GM12878 (cell line): ENCODE measurements around the gene SYNPR. TPM values are rescaled to one million over a fixed set of nuclear protein-coding genes. Genes with fewer than 3 reads are reported as not detected.

Experiments
- ATAC-seq: fragments of 200-7000 bp; cut with Tn5 transposase; 3 replicates; pipeline ENCODE4 v1.9.1; 2020; ENCODE audit warnings: mild to moderate bottlenecking, moderate library complexity
- BruUV-seq: library from RNA; stranded (reverse); fragments of 400-500 nt; replicated peaks from 2 replicates; lab custom pipeline; 2021; lab: Mats Ljungman, UMichigan
- CTCF ChIA-PET: fragments of 300-600 bp; sonication (Branson Sonifier 250); formaldehyde crosslinking; extraction: SDS; loops from one replicate; lab custom pipeline; 2021; ENCODE audit warnings: inconsistent platforms; lab: Yijun Ruan, JAX
- POLR2A ChIA-PET: fragments of 350-600 bp; formaldehyde crosslinking; extraction: SDS; loops from one replicate; lab custom pipeline; 2021; ENCODE audit warnings: inconsistent platforms; lab: Charles Lee
- RAD21 ChIA-PET: fragments of 300-600 bp; sonication (Branson Sonifier 250); formaldehyde crosslinking; loops from one replicate; lab custom pipeline; 2023; ENCODE audit warnings: antibody characterized with exemption; ENCODE audit not compliant: unreplicated experiment; lab: Charles Lee
- SMC1A ChIA-PET: fragments of 300-600 bp; sonication (Branson Sonifier 250); formaldehyde crosslinking; loops from one replicate; lab custom pipeline; 2023; ENCODE audit not compliant: unreplicated experiment, uncharacterized antibody; lab: Charles Lee
- DNase-seq: peaks from one replicate; pipeline ENCODE4 v3.0.0-alpha.2; 2011; ENCODE audit warnings: low read depth, low spot score
- FAIRE-seq: peaks from 3 replicates; lab custom pipeline; 2011; peaks lifted over from hg19 to GRCh38; lab: Jason Lieb, UNC
- H2AFZ ChIP-seq: 2 replicates; pipeline ENCODE4 v1.6.0; 2011; ENCODE audit warnings: low read depth, low read length, control low read depth; ENCODE audit not compliant: control insufficient read depth
- H3K27ac ChIP-seq: 2 replicates; pipeline ENCODE4 v1.5.1; 2011; ENCODE audit warnings: control low read depth; ENCODE audit not compliant: control insufficient read depth, insufficient read depth
- H3K27me3 ChIP-seq, 2 experiments: replicated peaks in 1 of 2; 2 replicates each; pipeline versions ENCODE4 v1.6.0 to v1.6.1; 2011; ENCODE audit warnings: low read length in 1 of 2; ENCODE audit not compliant: control insufficient read depth in 2 of 2, insufficient read depth in 2 of 2
- H3K36me3 ChIP-seq, 2 experiments: 2 replicates each; pipeline ENCODE4 v1.5.1; 2011; ENCODE audit warnings: low read length in 1 of 2; ENCODE audit not compliant: control insufficient read depth in 2 of 2, insufficient read depth in 2 of 2
- H3K4me1 ChIP-seq: 2 replicates; pipeline ENCODE4 v1.6.1; 2011; ENCODE audit warnings: mild to moderate bottlenecking, low read length, moderate library complexity, mixed read lengths; ENCODE audit not compliant: control insufficient read depth, insufficient read depth
- H3K4me2 ChIP-seq: 2 replicates; pipeline ENCODE4 v1.6.0; 2011; ENCODE audit warnings: control low read depth; ENCODE audit not compliant: control insufficient read depth, insufficient read depth
- H3K4me3 ChIP-seq: fragments of 200-600 bp; sonication (generic); 2 replicates; pipeline ENCODE4 v1.5.1; 2016
- H3K79me2 ChIP-seq: 2 replicates; pipeline ENCODE4 v1.6.0; 2011; ENCODE audit warnings: low read length; ENCODE audit not compliant: control insufficient read depth, insufficient read depth
- H3K9ac ChIP-seq: 2 replicates; pipeline ENCODE4 v1.8.0; 2011; ENCODE audit warnings: low read length, control low read depth, mixed read lengths; ENCODE audit not compliant: control insufficient read depth, insufficient read depth
- H3K9me3 ChIP-seq: replicated peaks from 3 replicates; pipeline ENCODE4 v1.5.1; 2011; ENCODE audit warnings: mild to moderate bottlenecking, low read length; ENCODE audit not compliant: control insufficient read depth, insufficient read depth
- H4K20me1 ChIP-seq: 2 replicates; pipeline ENCODE4 v1.6.0; 2011; ENCODE audit not compliant: control insufficient read depth, insufficient read depth
- CEBPB ChIP-seq, 2 experiments: fragments of 150-350 bp in 1 of 2; IDR thresholded peaks; 2 replicates each; pipeline ENCODE4 v1.6.1; 2012 to 2014; ENCODE audit warnings: low read depth in 2 of 2, low read length in 2 of 2, borderline replicate concordance in 1 of 2, inconsistent platforms in 1 of 2
- NFYB ChIP-seq: IDR thresholded peaks from 2 replicates; pipeline ENCODE4 v1.6.1; 2011; ENCODE audit warnings: low read depth, mild to moderate bottlenecking, low read length, improper control_type of control experiment, moderate library complexity; ENCODE audit not compliant: insufficient read depth
- NKRF ChIP-seq: fragments of 450-650 bp; conservative IDR thresholded peaks from 2 replicates; pipeline ENCODE4 v1.6.1; 2017; ENCODE audit warnings: mild to moderate bottlenecking, moderate library complexity
- NR2C2 ChIP-seq: IDR thresholded peaks from 2 replicates; pipeline ENCODE4 v1.6.1; 2011; ENCODE audit warnings: borderline replicate concordance, low read depth; ENCODE audit not compliant: control insufficient read depth, insufficient read length
- NR2F1 ChIP-seq: fragments of 450-650 bp; conservative IDR thresholded peaks from 2 replicates; pipeline ENCODE4 v1.6.1; 2017; ENCODE audit warnings: mild to moderate bottlenecking
- PAX5 ChIP-seq: IDR thresholded peaks from 2 replicates; pipeline ENCODE4 v1.6.1; 2011; ENCODE audit warnings: low read depth, low read length, borderline replicate concordance
- RFX5 ChIP-seq: IDR thresholded peaks from 2 replicates; pipeline ENCODE4 v1.6.1; 2011; ENCODE audit warnings: low read depth, low read length, improper control_type of control experiment
- SPI1 ChIP-seq: IDR thresholded peaks from 2 replicates; pipeline ENCODE4 v1.6.1; 2011; ENCODE audit warnings: low read depth, mild to moderate bottlenecking, low read length, moderate library complexity, borderline replicate concordance; ENCODE audit not compliant: insufficient read depth
- TAF1 ChIP-seq: IDR thresholded peaks from 2 replicates; pipeline ENCODE4 v1.6.1; 2011; ENCODE audit warnings: mild to moderate bottlenecking, low read depth, low read length, borderline replicate concordance
- ZBED1 ChIP-seq: IDR thresholded peaks from 2 replicates; pipeline ENCODE4 v1.6.1; 2016; ENCODE audit warnings: borderline replicate concordance
- WGBS: methylation state at CpG from one replicate; pipeline ENCODE4 v1.1.6; 2016; ENCODE audit warnings: low lambda C conversion rate; ENCODE audit not compliant: insufficient replicate concordance, insufficient coverage; ENCODE audit errors: missing lambda C conversion rate; 5-methylcytosine and 5-hydroxymethylcytosine counted together
- in situ Hi-C: fragments of 300-500 bp; cut with MboI; formaldehyde crosslinking; loops from 9 replicates; pipeline ENCODE4 v1.14.3; 2018; ENCODE audit warnings: mixed read lengths
- intact Hi-C: fragments of 100-400 bp; cut with micrococcal nuclease; formaldehyde crosslinking; loops from one replicate; pipeline ENCODE4 v1.14.2; 2022; ENCODE audit not compliant: unreplicated experiment
- polyA plus RNA-seq, 11 experiments: library from polyadenylated mRNA; depleted of rRNA in 4 of 11; unstranded in 6 of 11; stranded (reverse) in 5 of 11; fragments of >200 nt; fragmentation: Nextera tagmentation in 4 of 11; fragmentation: Illumina TruSeq in 1 of 11; extraction: Ambion mirVana in 4 of 11; extraction: Trizol in 1 of 11; gene quantifications; 1 replicate in 1 of 11; 2 replicates in 10 of 11; pipeline versions ENCODE4 v1.2.1 to v1.2.3, GENCODE V29; 2011 to 2016; ENCODE audit warnings: inconsistent platforms in 2 of 11, missing spikeins in 2 of 11, low read depth in 1 of 11
- total RNA-seq, 4 experiments: library from RNA; depleted of rRNA in 3 of 4; stranded (reverse); fragments of >200 nt in 3 of 4; fragmentation: Illumina TruSeq in 1 of 4; extraction: Trizol in 1 of 4; gene quantifications; 2 replicates each; pipeline versions ENCODE4 v1.2.1 to v1.2.3, GENCODE V29; 2013 to 2021
- TF ChIP-seq, protein P1 (sequence below): IDR thresholded peaks from 2 replicates; pipeline ENCODE4 v1.6.1; 2011; ENCODE audit warnings: low read depth, mild to moderate bottlenecking, low read length, moderate library complexity, borderline replicate concordance; ENCODE audit errors: extremely low read depth
- TF ChIP-seq, protein P2 (sequence below): IDR thresholded peaks from 2 replicates; pipeline ENCODE4 v1.6.1; 2012; ENCODE audit warnings: low read depth, low read length, improper control_type of control experiment

The SYNPR gene
- total and polyA plus RNA-seq, 10 of the 15 experiments (the other 5 are each of a cell fraction or from before 2014, with no cell fraction given) = not detected

DNA sequence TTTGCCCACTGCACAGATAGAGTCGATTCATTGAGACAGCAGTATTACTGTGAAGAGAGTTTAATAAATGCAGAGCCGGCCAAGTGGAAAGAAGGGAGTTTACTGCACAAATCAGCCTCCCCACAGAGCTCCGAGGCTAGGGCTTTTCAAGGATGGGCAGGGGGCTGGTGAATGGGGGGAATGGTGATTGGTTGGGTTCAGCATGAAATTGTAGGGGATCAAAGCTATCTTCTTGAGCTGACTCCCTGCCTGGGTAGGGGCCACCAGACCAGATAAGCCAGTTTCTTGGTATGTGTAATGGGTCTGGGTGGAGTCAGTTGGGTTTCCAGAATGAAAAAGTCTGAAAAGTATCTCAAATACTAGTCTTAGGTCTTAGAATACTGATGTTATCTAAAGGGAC, 66.6 kb downstream of the SYNPR start:
- SMC1A ChIA-PET = interaction anchor here (0.9 kb wide), 1 partner anchor 474 kb away, joined by 4 read pairs; the partner anchor contains the start of gene C3orf49
- 0% methylated on average over 3 of the region's 3 CpGs for WGBS
- RAD21 ChIA-PET = no interaction called here
- Histone ChIP-seq H2AFZ (no peak overlapping the region), H3K9me3 (no peaks in the 10 kb centered on the region), H3K27ac (no peak overlapping the region), H3K4me2 (no peak overlapping the region), H3K36me3 (no peaks in the 10 kb centered on the region), H3K4me3 (no peak overlapping the region), H3K27me3 (no peaks in the 10 kb centered on the region), H3K79me2 (no peaks in the 10 kb centered on the region), H4K20me1 (no peaks in the 10 kb centered on the region), H3K4me1 (no peaks in the 10 kb centered on the region), H3K9ac (no peak overlapping the region)
- CTCF ChIA-PET = interaction anchor here (2.3 kb wide), 1 partner anchor 475 kb away, joined by 10 read pairs; the partner anchor contains the start of gene C3orf49
- ATAC-seq (no peak), DNase-seq (no peak), FAIRE-seq (no peak)
- intact Hi-C loops = no loop called here
- in situ Hi-C loops = no loop called here
- BruUV-seq = no TSS peak
- POLR2A ChIA-PET = no interaction called here
- TF ChIP-seq, protein P1, sequence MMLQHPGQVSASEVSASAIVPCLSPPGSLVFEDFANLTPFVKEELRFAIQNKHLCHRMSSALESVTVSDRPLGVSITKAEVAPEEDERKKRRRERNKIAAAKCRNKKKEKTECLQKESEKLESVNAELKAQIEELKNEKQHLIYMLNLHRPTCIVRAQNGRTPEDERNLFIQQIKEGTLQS = no peak
- TF ChIP-seq NFYB (no peak), RFX5 (no peak), NR2C2 (no peak), NKRF (no peak), TAF1 (no peak), ZBED1 (no peak), CEBPB (IDR thresholded peaks at IDR 0.05; ENCODE audit: borderline replicate concordance in 1 of 2, low read depth in 2 of 2, low read length in 2 of 2) (no peak), PAX5 (no peak), NR2F1 (no peak), SPI1 (no peak)
- TF ChIP-seq, protein P2, sequence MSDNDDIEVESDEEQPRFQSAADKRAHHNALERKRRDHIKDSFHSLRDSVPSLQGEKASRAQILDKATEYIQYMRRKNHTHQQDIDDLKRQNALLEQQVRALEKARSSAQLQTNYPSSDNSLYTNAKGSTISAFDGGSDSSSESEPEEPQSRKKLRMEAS = no peak
